Fibroblast of skin of abdomen (primary cell): ENCODE measurements around the gene TBC1D32.
A peak's percentile ranks its signal among the peaks of the same experiment; 100 is the strongest.
"Not testable (repeated sequence)": the region's sequence is repeated elsewhere in the genome, so short reads cannot be mapped to it uniquely, and the experiment has no call there.

Source experiments
- DNase-seq: peaks from one replicate; pipeline ENCODE4 v3.0.0-alpha.2; 2013

TBC1D32 gene

GRCh38 chr6:121319603-121320002, 14.7 kb downstream of the TBC1D32 start:
- no peak for DNase-seq

DNA sequence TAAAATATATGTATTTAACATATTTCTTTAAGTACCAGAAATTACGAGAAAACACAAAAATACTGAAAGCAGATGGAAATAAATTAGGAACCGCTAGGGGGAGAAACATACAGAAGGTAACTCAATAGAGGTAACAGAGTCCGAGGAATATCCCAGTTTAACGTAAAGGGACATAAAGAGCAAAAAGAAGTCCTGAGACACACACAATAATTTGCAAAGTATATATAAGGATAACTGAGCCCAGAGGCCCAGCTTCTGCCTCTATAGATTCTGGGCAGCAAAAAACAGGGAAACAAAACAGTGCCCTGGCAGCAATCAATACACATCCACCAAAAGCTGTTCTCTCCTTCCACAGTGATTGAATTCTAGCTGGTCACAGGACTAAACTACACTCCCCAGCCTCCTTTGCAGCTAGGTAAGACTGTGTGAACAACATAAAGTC, 15.1 kb downstream of the TBC1D32 start:
- DNase-seq, result peak; percentile 12

- no peak for DNase-seq
These were observed 19.7 kb downstream of the TBC1D32 start for GRCh38 chr6:121314381-121315112.

DNA sequence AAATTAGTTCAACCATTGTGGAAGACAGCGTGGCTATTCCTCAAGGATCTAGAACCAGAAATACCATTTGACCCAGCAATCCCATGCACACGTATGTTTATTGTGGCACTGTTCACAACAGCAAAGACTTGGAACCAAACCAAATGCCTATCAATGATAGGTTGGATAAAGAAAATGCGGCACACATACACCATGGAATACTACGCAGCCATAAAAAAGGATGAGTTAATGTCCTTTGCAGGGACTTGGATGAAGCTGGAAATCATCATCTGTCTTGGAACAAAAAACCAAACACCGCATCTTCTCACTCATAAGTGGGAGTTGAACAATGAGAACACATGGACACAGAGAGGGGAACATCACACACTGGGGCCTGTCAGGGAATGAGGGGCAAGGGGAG, 22.5 kb downstream of the TBC1D32 start:
- not testable (repeated sequence) for DNase-seq

DNA sequence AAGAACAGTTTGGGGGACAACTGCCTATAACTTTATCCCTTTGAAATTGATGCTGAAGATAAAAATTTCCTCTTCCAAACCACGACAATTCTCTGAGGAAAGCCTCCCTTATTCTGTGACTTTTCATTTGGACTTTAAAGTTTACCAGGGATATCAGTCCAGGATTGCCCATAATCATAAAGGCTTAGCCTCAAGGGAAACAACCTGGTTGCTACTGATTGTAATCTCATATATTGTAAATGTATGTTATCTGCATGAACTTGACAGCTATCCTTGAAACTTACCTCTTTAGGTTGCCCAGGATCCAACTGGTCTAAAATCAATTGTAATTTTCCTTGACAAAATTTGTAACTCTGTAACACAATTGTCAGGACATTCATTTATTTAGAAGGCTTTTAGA, 23.8 kb downstream of the TBC1D32 start:
- peak; percentile 8 for DNase-seq

GRCh38 chr6:121309768-121310469, 24.4 kb downstream of the TBC1D32 start:
- peak; percentile 80 for DNase-seq

DNA sequence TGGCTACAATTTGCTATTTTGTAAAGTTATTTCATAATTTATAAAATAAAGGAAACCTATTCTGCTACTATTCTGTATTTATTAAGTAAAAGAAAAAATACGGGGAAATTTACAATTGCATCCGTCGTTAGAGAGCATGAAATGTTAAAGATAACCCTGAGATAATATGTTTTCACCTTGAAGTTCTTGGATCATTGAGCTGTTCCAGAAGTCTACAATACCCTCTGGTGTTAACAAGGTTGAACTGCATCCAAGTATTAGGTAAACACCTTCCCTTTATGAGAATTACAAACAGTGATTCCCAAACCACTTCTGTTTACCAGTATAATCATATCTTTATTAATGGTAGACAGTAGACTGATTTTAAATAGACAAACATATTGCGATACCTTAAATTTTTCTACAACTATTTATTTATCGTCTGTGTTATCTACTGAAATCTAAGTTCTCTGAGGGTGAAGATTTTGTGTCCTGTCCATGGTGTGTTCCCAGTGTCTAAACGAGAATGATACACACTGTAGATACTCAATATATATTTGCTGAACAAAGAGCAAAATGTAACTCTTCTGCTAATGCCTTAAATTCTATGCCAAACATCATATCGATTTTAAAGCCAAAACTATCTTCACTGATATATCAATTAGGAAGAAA, 28.2 kb downstream of the TBC1D32 start:
- peak; percentile 35 for DNase-seq

DNA sequence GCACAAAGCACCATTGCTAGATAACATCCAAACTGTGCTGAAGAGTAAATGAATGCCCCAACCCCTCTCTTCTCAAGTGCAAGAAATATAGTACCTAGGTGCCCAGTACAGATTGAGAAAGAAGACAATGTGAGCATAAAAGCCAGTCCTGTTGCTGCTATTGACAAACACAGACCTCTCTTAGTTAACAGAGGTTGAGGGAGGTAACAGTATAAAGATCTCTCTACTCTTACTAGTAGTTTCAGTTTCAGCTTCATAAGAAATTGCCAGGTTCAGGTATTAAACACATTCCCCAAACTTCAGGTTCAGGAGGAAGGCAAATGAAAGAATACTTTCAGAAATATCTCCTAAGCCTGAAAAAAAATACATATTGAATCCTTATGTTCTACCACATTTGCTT, 31.4 kb downstream of the TBC1D32 start:
- no peak for DNase-seq

GRCh38 chr6:121301156-121301555, 33.1 kb downstream of the TBC1D32 start:
- DNase-seq, result not testable (repeated sequence)

GRCh38 chr6:121297694-121298093, 36.6 kb downstream of the TBC1D32 start:
- no peak for DNase-seq

GRCh38 chr6:121285041-121285440, 49.2 kb downstream of the TBC1D32 start:
- DNase-seq, result peak; percentile 67

GRCh38 chr6:121274666-121275295, 59.5 kb downstream of the TBC1D32 start:
- peak; percentile 20 for DNase-seq

DNA sequence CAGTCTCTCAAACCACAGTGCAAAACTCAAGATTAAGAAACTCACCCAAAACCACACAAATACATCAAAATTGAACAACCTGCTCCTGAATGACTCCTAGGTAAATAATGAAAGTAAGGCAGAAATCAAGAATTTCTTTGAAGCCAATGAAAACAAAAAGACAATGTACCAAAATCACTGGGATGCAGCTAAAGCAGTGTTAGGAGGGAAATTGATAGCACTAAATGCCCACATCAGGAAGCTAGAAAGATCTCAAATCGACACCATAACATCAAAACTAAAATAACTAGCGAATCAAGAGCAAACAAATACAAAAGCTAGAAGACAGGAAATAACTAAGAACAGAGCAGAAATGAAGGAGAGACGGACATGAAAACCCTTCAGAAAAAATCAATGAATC, 70.5 kb downstream of the TBC1D32 start:
- no peak for DNase-seq

DNA sequence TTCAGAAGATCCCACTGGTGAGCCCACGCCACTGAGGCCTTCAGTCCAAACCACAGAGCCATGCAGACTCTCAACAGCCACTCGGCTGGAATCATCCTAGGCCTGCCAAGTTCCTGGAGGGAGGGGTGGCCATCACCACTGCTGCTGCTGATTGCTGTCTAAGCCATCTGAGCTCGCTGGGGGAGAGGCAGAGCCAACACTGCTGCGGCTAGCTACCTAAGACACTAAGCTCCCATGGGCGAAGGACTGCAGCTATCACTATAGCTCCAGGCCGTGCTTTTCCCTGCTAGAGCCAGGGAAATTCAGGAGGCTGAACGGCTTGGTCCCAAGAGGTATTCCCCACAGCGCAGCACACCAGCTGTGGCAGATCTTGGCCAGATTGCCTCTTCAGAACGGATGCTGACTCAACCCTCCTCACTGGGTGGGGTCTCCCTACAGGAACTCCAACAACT, 73.6 kb downstream of the TBC1D32 start:
- peak; percentile 55 for DNase-seq

GRCh38 chr6:121247386-121247785, 86.9 kb downstream of the TBC1D32 start:
- DNase-seq, result peak; percentile 39

GRCh38 chr6:121242386-121242785, 91.9 kb downstream of the TBC1D32 start:
- DNase-seq, result no peak

DNA sequence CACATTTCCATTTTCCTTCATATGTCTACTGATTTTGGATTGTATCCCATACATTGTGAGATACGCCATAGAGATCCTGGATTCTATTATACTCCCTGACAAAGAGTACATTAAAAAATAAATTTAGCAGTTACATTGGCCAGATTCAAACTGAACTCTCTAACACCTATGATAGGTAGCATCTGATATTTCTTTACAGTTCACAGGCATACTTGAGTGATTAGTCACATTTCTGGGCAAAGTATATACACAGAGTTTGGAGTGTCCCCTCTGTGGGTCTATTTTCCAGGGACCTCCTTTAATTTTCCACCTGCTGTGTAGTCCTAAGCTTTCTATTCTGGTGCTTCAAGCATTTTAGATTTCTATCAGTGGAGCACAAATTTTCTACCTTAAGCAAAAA, 96.4 kb downstream of the TBC1D32 start:
- DNase-seq, result no peak

DNA sequence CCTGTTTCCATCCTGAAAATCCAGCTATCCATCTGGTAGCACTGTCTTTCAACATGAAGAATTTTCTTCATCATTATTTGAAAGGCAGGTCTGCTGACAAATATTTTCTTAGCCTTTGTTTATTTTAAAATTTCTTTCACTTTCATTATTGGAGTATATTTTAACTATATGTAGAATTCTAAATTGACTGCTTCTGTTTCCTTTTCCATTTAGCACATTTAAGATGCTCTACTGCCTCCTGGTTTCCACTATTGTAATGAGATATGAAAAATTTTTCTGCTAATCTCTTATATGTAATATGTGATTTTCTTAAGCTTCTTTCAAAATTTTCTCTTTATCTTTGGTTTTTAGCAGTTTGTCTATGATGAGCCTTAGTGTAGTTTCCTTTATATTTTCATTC, 97.3 kb downstream of the TBC1D32 start:
- DNase-seq, result no peak

DNA sequence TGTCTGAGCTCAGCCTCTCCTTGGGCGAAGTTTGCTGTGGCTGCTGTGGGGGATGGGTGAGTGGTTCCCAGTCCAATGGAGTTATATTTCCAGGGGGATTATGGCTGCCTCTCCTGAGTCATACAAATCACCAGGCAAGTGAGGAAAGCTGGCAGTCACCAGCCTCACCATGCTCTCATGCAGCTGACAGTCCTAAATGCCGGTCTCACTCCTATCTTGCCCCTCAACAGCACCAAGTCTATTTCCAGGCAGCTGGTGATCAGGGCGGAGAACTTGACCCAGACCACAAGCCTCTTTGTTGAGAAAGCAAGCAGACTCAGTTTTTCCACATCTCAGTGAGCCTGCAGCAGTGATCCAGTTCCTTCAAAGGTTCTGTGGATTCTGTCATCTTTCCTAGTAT, 98.9 kb downstream of the TBC1D32 start:
- DNase-seq, result no peak

DNA sequence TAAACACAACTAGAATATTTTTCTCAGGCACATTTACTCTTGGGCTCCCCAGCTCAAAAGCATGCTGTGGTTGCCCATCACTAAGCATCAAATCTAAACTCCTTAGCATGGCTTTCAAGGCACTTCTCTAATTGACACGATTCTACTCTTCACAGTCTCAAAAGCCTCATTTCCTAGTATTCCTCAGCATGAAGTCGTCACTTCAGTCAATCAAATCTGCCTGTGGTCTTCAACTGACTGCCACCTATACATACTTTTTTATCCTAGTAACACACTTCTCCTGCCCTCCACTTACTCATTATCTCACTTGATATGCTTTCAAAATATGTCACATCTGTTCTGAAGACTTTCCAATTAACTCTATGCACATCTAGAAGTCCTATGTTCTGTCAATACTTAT, 110.3 kb downstream of the TBC1D32 start:
- DNase-seq, result no peak

DNA sequence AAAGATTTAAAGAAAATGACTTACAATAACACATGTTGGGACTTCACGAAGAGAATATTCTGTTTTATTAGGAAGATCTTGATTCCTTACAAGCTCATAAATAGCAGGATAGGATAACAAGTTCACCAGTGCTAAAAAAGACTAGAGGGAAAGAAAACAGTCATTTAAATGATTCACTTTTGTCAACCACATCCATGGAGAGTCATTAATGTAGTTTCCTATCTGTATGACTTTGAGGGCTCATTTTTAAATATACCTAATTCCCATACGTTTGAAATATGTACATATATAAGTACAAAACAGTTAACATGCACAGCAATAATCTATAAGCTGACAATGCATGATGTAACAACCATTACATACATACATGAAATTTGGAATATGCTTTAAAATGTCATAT, 111.1 kb downstream of the TBC1D32 start:
- DNase-seq, result no peak

- peak; percentile 62 for DNase-seq
These were observed 111.6 kb downstream of the TBC1D32 start for GRCh38 chr6:121222656-121223055.

GRCh38 chr6:121216928-121217327, 117.4 kb downstream of the TBC1D32 start:
- DNase-seq, result peak; percentile 79
